CD1c-positive myeloid dendritic cell (primary cell): ENCODE results near the gene NEK4.

Experiments used
- DNase-seq: peaks from one replicate; pipeline ENCODE4 v3.0.0-alpha.2; 2016; ENCODE audit errors: extremely low spot score

Gene NEK4

GRCh38 chr3:52663098-52663497 is 107.6 kb downstream of the NEK4 start:
- DNase-seq, result no peak

GRCh38 chr3:52660046-52660445 is 110.7 kb downstream of the NEK4 start:
- DNase-seq, result no peak
